GM12878 (cell line): ENCODE measurements around the gene WDFY4.

Experiments used
- EP300 ChIP-seq, 2 experiments: fragments of 150-350 bp in 1 of 2; IDR thresholded peaks; 2 replicates each; pipeline ENCODE4 v1.6.1; 2011 to 2012; ENCODE audit warnings: low read depth in 2 of 2, low read length in 2 of 2, borderline replicate concordance in 1 of 2, improper control_type of control experiment in 1 of 2, inconsistent platforms in 1 of 2; ENCODE audit not compliant: control insufficient read depth in 1 of 2
- HDAC6 ChIP-seq: fragments of 200-600 bp; sonication (generic); IDR thresholded peaks from one replicate; pipeline ENCODE4 v1.8.0; 2017; ENCODE audit warnings: antibody characterized with exemption; ENCODE audit not compliant: unreplicated experiment
- NR2F1 ChIP-seq: fragments of 450-650 bp; conservative IDR thresholded peaks from 2 replicates; pipeline ENCODE4 v1.6.1; 2017; ENCODE audit warnings: mild to moderate bottlenecking
- PBX3 ChIP-seq: IDR thresholded peaks from 2 replicates; pipeline ENCODE4 v1.6.1; 2011; ENCODE audit warnings: mild to moderate bottlenecking, low read depth, low read length, moderate library complexity; ENCODE audit not compliant: insufficient replicate concordance
- POLR2A ChIP-seq: IDR thresholded peaks from 2 replicates; pipeline ENCODE4 v1.6.1; 2011; ENCODE audit warnings: low read depth, mild to moderate bottlenecking, low read length
- POU2F2 ChIP-seq: IDR thresholded peaks from 3 replicates; pipeline ENCODE4 v1.6.1; 2011; ENCODE audit warnings: low read depth, mild to moderate bottlenecking, low read length, borderline replicate concordance
- REST ChIP-seq: IDR thresholded peaks from 2 replicates; pipeline ENCODE4 v1.6.1; 2012; ENCODE audit warnings: mild to moderate bottlenecking, low read depth, low read length
- YY1 ChIP-seq: IDR thresholded peaks from 2 replicates; pipeline ENCODE4 v1.6.1; 2011; ENCODE audit warnings: low read depth, mild to moderate bottlenecking, low read length
- ZBTB33 ChIP-seq: fragments of 450-650 bp; IDR thresholded peaks from 2 replicates; pipeline ENCODE4 v1.6.1; 2017; ENCODE audit warnings: mild to moderate bottlenecking
- ZNF622 ChIP-seq: fragments of 450-650 bp; IDR thresholded peaks from 2 replicates; pipeline ENCODE4 v1.6.1; 2017; ENCODE audit warnings: mild to moderate bottlenecking, inconsistent platforms
- TF ChIP-seq, protein P1 (sequence below), 3 experiments: IDR thresholded peaks in 2 of 3; conservative IDR thresholded peaks in 1 of 3; 2 replicates each; pipeline ENCODE4 v1.5.1; 2011; ENCODE audit warnings: low read depth in 3 of 3, low read length in 3 of 3, mild to moderate bottlenecking in 3 of 3, control low read depth in 2 of 3, moderate library complexity in 2 of 3, inconsistent platforms in 1 of 3, mixed read lengths in 1 of 3; ENCODE audit not compliant: control insufficient read depth in 2 of 3, insufficient read depth in 1 of 3; ENCODE audit errors: extremely low read depth in 1 of 3
- TF ChIP-seq, protein P2 (sequence below): IDR thresholded peaks from 2 replicates; pipeline ENCODE4 v1.6.1; 2012; ENCODE audit warnings: low read depth, low read length, improper control_type of control experiment

DNA sequence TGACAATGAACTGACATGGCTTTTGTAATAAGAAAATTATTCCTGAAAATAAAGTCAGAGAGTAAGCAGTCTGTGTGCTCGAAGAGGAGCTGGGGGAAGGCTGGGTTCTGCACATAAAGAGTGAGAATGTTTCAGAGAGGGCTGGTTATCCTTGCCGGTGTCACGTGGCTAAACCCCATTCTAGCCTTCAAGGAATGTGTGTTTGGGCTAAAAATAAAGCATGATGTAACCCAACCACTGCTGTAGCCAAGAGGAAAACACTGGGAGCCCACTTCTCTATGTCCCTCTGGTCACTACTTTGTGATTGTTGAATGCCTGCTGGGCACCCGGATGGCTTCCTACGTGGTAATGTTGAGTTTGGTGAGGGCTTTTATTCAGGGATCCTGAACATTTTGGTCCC lies 23.5 kb downstream of the WDFY4 start:
- TF ChIP-seq EP300 (IDR thresholded peaks at IDR 0.05; ENCODE audit: borderline replicate concordance in 1 of 2, control insufficient read depth in 1 of 2, low read depth in 2 of 2, low read length in 2 of 2) (no peak), ZBTB33 (no peak), ZNF622 (no peak), HDAC6 (no peak), YY1 (no peak), REST (no peak), POU2F2 (no peak), NR2F1 (no peak), POLR2A (no peak), PBX3 (no peak)
- TF ChIP-seq, protein P1, sequence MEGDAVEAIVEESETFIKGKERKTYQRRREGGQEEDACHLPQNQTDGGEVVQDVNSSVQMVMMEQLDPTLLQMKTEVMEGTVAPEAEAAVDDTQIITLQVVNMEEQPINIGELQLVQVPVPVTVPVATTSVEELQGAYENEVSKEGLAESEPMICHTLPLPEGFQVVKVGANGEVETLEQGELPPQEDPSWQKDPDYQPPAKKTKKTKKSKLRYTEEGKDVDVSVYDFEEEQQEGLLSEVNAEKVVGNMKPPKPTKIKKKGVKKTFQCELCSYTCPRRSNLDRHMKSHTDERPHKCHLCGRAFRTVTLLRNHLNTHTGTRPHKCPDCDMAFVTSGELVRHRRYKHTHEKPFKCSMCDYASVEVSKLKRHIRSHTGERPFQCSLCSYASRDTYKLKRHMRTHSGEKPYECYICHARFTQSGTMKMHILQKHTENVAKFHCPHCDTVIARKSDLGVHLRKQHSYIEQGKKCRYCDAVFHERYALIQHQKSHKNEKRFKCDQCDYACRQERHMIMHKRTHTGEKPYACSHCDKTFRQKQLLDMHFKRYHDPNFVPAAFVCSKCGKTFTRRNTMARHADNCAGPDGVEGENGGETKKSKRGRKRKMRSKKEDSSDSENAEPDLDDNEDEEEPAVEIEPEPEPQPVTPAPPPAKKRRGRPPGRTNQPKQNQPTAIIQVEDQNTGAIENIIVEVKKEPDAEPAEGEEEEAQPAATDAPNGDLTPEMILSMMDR (IDR thresholded peaks at IDR 0.05 in 2 of 3, conservative IDR thresholded peaks at IDR 0.05 in 1 of 3; ENCODE audit: control insufficient read depth in 2 of 3, extremely low read depth in 1 of 3, insufficient read depth in 1 of 3, low read depth in 3 of 3, low read length in 3 of 3) = no peak
- TF ChIP-seq, protein P2, sequence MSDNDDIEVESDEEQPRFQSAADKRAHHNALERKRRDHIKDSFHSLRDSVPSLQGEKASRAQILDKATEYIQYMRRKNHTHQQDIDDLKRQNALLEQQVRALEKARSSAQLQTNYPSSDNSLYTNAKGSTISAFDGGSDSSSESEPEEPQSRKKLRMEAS = no peak
